Stomach (tissue), 4 donors: ENCODE results near the gene LTB4R2.

Experiments
- CTCF ChIP-seq, 7 experiments: fragments of 450-650 bp in 4 of 7; fragments of 200-600 bp in 3 of 7; sonication (generic) in 3 of 7; IDR thresholded peaks; one replicate each; pipeline ENCODE4 v1.5.1; 2016 to 2019; ENCODE audit warnings: antibody characterized with exemption in 7 of 7, control low read depth in 2 of 7, mild to moderate bottlenecking in 1 of 7
- POLR2AphosphoS5 ChIP-seq, 3 donors: sonication (generic); formaldehyde crosslinking; IDR thresholded peaks; one replicate each; pipeline ENCODE4 v1.6.1; 2016; ENCODE audit warnings: antibody characterized with exemption in 3 of 3

DNA sequence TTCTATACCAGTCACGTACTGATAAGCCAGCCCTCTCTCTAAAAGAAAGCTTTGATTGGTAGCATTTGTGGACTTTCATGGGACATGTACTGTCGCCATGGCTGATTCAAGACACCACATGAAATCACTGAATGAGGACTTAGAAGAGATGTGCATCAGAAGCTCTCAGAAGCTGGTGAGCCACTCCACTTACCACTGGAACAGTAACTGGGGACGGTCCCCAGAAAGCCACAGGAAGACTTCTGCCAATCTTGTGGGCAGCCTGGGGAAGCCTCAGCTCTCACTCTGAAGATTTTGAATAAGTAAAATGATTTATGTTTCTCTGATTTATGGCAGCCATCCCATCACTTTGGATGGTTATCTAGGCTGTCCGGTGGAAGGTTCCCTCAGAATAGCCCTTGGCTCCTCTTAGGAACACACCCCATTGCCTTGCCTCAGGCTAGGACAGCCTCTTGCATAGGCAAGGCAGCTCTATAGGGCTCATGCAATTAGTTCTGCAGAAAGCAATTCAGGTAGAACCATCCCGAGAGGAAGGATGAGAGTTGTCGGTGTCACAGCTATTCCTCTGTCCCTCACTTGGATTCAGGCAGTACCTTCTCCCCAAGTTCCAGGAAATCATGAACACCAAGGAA lies 20.2 kb upstream of the LTB4R2 start:
- TF ChIP-seq POLR2AphosphoS5 (IDR thresholded peaks at IDR 0.05) = no peak
- TF ChIP-seq CTCF (IDR thresholded peaks at IDR 0.05) = no peak
